ENCODE measurements around the gene MRM2.
A peak's percentile ranks its signal among the peaks of the same experiment; 100 is the strongest.

The MRM2 gene

DNA sequence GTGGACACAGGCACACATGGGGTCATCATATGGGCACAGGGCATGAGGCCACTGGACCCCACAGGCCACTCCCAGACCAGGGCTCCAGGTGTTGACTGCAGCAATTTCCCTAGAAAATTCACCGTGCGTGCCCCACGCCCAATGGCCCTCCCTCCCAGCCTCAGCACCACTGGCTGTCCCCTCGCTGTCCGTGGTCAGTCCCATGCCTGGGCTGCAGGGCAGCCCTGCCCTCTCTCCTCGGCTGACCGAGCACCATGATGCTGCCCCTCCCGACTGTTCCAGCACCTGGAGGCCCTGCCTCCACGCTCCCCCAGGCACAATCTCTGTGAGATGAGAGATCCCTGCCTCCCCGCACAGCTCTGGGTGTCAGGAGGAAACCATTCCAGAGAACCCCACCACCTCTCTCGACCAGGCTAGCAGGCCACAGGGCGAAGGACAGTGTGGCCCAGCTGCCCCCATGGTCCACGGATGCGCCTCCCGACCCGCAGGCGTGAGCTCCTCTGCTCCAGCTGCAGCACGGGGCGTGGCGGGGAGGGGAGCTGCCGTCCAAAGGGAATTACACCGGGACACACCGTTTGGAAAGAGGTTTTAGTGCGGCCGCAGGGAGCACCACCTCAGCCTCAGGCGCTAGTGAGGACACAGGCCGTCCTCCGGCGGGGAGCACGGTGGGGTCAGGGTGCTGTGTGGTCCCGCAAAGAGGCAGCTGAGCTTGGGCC, 12.6 kb upstream of the MRM2 start:
- peaks cover 3% of the 10 kb centered on the region; the same call in 1 of the 2 replicates for H3K36me3 ChIP-seq (ENCODE audit: insufficient read depth, low read length)
- no peak overlapping the region for H3K9ac ChIP-seq (ENCODE audit: insufficient read length)

DNA sequence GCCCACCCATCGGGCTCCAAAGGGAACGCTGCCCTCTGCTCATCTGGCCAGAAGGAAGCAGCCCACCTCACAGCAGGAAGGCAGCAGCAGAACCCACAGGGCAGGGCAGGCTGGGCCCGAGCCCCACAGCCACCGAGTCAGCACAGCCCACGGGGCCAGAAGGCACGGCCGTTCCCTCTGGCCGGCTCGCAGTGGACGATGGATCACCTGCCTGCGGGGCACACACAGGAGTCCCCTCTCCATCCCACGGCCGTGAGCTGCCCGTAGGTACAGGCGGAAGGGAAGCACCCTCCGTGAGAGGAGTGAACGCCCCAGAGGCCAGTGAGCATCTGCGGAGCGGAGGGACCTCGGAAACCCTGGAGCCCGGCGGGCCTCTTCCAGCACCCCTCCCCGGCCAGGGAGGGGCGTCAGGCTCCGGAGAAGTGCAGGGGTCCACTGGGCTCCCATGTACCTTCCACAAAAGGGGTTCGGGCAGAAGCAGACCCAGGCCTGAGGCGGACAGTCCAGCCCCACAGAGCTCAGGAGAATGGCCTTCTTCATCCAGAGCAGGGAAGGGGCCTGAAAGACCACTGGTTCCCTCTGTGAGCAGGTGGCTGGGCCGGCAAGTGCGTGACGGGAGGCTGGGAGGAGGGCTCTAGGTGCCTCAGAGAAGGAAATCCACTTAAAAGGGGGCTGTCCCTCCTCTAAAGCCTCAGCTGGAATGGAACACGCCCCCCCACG, 11.7 kb upstream of the MRM2 start:
- TF ChIP-seq FOXP2 (optimal IDR thresholded peaks at IDR 0.05; ENCODE audit: control extremely low read depth, extremely low read length, insufficient read depth) (no peak), POLR2AphosphoS5 (IDR thresholded peaks at IDR 0.05; ENCODE audit: borderline replicate concordance, low read depth, low read length) (no peak), EZH2 (IDR thresholded peaks at IDR 0.05) (no peak)
- no peak overlapping the region for H3K4me3 ChIP-seq
- no peak overlapping the region for H3K9ac ChIP-seq (ENCODE audit: insufficient read length)
- no peak overlapping the region for H3K27ac ChIP-seq
- H3K9me3 ChIP-seq (ENCODE audit: low read depth, low read length): no peaks in the 10 kb centered on the region
- peaks cover 3% of the 10 kb centered on the region; the same call in 1 of the 2 replicates for H3K36me3 ChIP-seq (ENCODE audit: insufficient read depth, low read length)
- DNase-seq (ENCODE audit: low read depth, low spot score): no peak

More for the DNA sequence above, 12.6 kb upstream of the MRM2 start:
- DNase-seq (ENCODE audit: low read depth, low spot score): no peak
- no peak overlapping the region for H3K27ac ChIP-seq
- no peak overlapping the region for H3K4me3 ChIP-seq
- H3K9me3 ChIP-seq (ENCODE audit: low read depth, low read length): no peaks in the 10 kb centered on the region
- TF ChIP-seq EZH2 (IDR thresholded peaks at IDR 0.05): no peak
- no peak for TF ChIP-seq POLR2AphosphoS5 (IDR thresholded peaks at IDR 0.05; ENCODE audit: borderline replicate concordance, low read depth, low read length)
- no peak for TF ChIP-seq FOXP2 (optimal IDR thresholded peaks at IDR 0.05; ENCODE audit: control extremely low read depth, extremely low read length, insufficient read depth)

DNA sequence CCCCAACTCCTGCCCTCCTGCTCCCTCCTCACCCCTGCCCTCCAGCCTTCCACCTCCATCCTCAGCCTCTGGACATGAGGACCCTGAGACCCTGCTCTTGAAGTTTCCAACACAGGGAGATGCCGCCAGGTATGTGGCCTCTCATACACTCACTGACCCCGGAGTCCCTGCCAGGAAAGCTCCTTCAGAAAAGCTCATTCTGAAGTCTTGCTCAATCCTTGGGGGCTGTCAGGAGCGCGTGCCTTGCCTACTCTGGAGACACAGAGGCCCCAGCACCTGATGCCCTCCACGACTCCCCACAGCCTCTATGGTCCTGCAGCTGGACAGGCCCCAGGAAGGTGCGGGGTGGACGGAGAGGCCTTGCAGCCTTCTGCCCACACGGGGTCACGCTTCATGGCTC, 11.0 kb upstream of the MRM2 start:
- no peak for DNase-seq (ENCODE audit: low read depth, low spot score)
- Histone ChIP-seq H3K27ac (no peak overlapping the region), H3K9me3 (ENCODE audit: low read depth, low read length) (no peaks in the 10 kb centered on the region), H3K36me3 (ENCODE audit: insufficient read depth, low read length) (peaks cover 3% of the 10 kb centered on the region; the same call in 1 of the 2 replicates), H3K4me3 (no peak overlapping the region), H3K9ac (ENCODE audit: insufficient read length) (no peak overlapping the region)
- TF ChIP-seq POLR2AphosphoS5 (IDR thresholded peaks at IDR 0.05; ENCODE audit: borderline replicate concordance, low read depth, low read length) (no peak), EZH2 (IDR thresholded peaks at IDR 0.05) (no peak), FOXP2 (optimal IDR thresholded peaks at IDR 0.05; ENCODE audit: control extremely low read depth, extremely low read length, insufficient read depth) (no peak)

DNA sequence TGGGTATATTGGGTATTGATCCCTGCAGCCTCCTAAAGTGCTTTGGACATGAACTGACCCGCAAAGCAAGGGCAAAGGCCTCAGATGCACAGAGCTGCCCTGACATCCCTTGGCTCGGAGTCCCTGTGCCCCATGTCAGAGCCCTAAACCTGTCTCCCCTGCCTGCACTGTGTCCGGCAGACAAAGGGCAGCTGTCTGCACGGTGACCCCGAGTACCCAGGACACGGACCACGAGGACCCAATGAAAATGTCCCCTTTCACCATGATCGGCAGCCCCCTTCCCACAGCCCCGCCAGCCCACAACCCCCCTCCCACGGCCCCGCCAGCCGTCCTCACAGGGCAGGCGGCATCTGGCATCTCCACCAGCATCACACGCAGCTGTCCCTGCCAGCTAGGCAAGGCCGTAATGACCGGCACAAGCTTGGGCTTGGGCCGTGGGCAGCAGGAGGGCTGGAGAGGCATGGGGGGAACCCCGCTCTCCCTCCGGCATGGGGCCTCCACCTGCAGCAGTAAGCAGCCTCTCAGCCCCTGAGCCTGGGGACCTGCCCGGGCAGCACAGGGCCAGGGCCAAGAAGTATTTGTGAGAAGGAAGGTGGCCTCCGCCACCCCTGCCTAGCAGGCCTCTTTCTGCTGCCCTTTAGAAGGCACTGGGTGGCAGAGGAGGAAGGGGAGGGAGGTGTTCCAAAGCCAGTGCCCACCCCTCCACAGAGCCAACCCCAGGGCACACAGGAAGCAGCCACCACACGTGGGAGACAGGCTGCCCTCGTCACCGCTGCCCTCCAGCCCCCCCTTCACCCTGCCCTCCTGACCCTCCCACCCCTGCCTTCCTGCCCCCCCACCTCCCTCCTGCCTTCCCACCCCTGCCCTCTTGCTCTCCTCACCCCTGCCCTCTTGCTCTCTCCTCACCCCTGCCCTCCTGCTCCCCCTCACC, 10.1 kb upstream of the MRM2 start:
- H3K4me3 ChIP-seq: no peak overlapping the region
- peaks cover 3% of the 10 kb centered on the region; the same call in 1 of the 2 replicates for H3K36me3 ChIP-seq (ENCODE audit: insufficient read depth, low read length)
- no peak overlapping the region for H3K27ac ChIP-seq
- TF ChIP-seq POLR2AphosphoS5 (IDR thresholded peaks at IDR 0.05; ENCODE audit: borderline replicate concordance, low read depth, low read length): no peak
- TF ChIP-seq FOXP2 (optimal IDR thresholded peaks at IDR 0.05; ENCODE audit: control extremely low read depth, extremely low read length, insufficient read depth): no peak
- TF ChIP-seq EZH2 (IDR thresholded peaks at IDR 0.05): no peak
- no peak for DNase-seq (ENCODE audit: low read depth, low spot score)
- no peaks in the 10 kb centered on the region for H3K9me3 ChIP-seq (ENCODE audit: low read depth, low read length)
- H3K9ac ChIP-seq (ENCODE audit: insufficient read length): no peak overlapping the region

DNA sequence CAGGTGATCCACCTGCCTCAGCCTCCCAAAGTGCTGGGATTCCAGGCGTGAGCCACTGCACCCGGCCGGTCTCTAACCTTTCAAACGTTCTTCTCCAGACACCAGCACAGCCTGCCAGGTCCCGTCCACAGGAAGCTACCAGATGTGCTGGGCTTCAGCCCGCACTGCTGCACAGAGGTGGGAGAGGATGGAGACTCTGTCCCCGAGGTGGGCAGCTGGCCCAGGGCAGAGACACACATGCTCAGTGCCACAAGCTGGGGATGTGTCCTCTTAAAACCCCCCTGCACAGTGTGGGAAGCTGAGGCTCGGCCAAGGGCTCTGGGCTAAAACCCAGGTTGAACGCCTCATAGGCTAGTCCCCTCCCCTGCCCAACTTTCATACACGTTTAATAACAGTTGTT, 9.4 kb upstream of the MRM2 start:
- DNase-seq (ENCODE audit: low read depth, low spot score): no peak
- Histone ChIP-seq H3K9me3 (ENCODE audit: low read depth, low read length) (no peaks in the 10 kb centered on the region), H3K4me3 (no peak overlapping the region), H3K36me3 (ENCODE audit: insufficient read depth, low read length) (peaks cover 3% of the 10 kb centered on the region; the same call in 1 of the 2 replicates), H3K27ac (no peak overlapping the region), H3K9ac (ENCODE audit: insufficient read length) (no peak overlapping the region)
- TF ChIP-seq EZH2 (IDR thresholded peaks at IDR 0.05): no peak

DNA sequence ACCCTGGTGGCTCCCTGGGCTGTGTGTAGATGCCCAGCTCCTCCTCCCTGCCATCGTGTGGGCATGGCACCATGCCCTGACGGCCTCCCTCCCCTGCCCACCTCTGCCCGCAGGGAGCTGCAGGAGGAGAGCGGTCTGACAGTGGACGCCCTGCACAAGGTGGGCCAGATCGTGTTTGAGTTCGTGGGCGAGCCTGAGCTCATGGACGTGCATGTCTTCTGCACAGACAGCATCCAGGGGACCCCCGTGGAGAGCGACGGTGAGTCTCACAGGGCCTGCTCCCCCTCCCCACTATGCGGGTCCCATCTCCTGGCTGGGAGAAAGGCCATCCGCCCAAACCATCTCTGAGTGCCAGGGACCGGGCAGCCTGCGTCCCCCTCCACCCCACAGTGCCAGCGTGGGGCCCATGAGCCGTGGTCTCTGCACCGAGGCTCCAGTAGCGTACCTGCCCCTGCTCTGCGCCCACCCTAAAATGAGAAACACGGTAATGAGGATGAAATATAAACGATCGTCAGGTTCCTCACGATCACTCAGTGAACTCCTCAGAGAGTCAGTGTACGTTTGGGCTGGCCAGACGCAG, 7.8 kb upstream of the MRM2 start:
- no peak overlapping the region for H3K9ac ChIP-seq (ENCODE audit: insufficient read length)
- H3K36me3 ChIP-seq (ENCODE audit: insufficient read depth, low read length): peaks cover 6% of the 10 kb centered on the region; the same call in 1 of the 2 replicates
- H3K9me3 ChIP-seq (ENCODE audit: low read depth, low read length): no peaks in the 10 kb centered on the region
- H3K27ac ChIP-seq: no peak overlapping the region
- no peak overlapping the region for H3K4me3 ChIP-seq
- DNase-seq (ENCODE audit: low read depth, low spot score): no peak
- no peak for TF ChIP-seq POLR2AphosphoS5 (IDR thresholded peaks at IDR 0.05; ENCODE audit: borderline replicate concordance, low read depth, low read length)
- no peak for TF ChIP-seq EZH2 (IDR thresholded peaks at IDR 0.05)
- no peak for TF ChIP-seq FOXP2 (optimal IDR thresholded peaks at IDR 0.05; ENCODE audit: control extremely low read depth, extremely low read length, insufficient read depth)

DNA sequence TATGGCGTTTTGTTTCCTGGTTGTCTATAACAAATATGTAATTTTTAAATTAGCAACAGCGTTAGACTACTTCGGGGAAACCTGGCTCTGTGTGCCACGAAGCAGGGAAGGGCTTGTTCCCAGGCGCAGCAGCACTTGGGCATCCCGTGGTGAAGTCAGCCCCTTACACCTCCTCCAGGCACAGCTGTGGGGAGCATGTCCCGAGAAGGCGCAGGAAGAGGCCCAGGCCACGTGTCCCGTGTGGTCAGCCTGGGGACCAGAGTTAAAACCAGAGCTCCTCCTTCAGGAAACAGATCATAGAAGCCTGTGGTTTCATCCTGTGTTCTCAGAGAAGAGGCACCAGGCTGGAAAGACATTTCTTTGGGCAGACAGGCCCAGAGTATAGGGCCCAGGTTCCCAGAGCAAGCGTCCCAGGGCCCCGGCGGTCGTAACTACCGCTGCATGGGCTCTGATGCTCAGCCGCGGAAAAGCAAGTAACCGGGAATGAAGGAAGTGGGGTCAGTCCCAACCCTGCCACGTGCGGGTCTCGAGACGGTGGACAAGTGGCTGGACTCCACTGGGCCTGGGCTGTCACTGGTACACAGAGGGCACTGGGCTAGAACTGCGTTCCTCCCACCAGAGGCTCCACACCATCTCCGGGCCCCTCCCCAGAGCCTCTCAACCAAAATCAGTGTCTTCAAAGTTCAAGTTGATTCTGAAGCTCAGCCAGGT, 7.1 kb upstream of the MRM2 start:
- Histone ChIP-seq H3K4me3 (no peak overlapping the region), H3K36me3 (ENCODE audit: insufficient read depth, low read length) (peaks cover 6% of the 10 kb centered on the region; the same call in 1 of the 2 replicates), H3K27ac (peak overlapping the region; percentile 19; the same call in 1 of the 2 replicates), H3K9ac (ENCODE audit: insufficient read length) (no peak overlapping the region), H3K9me3 (ENCODE audit: low read depth, low read length) (no peaks in the 10 kb centered on the region)
- no peak for TF ChIP-seq EZH2 (IDR thresholded peaks at IDR 0.05)
- TF ChIP-seq POLR2AphosphoS5 (IDR thresholded peaks at IDR 0.05; ENCODE audit: borderline replicate concordance, low read depth, low read length): no peak
- no peak for TF ChIP-seq FOXP2 (optimal IDR thresholded peaks at IDR 0.05; ENCODE audit: control extremely low read depth, extremely low read length, insufficient read depth)
- DNase-seq (ENCODE audit: low read depth, low spot score): no peak

All from SK-N-MC (cell line).